HepG2 (cell line): ENCODE data around the gene CEP104. TPM values are rescaled to one million over a fixed set of nuclear protein-coding genes. Genes with fewer than 3 reads are reported as not detected.

Experiments used
- ARID2 ChIP-seq: sonication (generic); formaldehyde crosslinking; IDR thresholded peaks from 2 replicates; pipeline ENCODE4 v1.8.1; 2022; ENCODE audit warnings: mild to moderate bottlenecking, missing genetic modification reagents, borderline replicate concordance
- FOXO1 ChIP-seq: sonication (generic); formaldehyde crosslinking; IDR thresholded peaks from 2 replicates; pipeline ENCODE4 v1.4.0; 2020; ENCODE audit warnings: missing genetic modification reagents
- GRHL1 ChIP-seq: sonication (generic); formaldehyde crosslinking; conservative IDR thresholded peaks from 2 replicates; pipeline ENCODE4 v1.8.0; 2022; ENCODE audit warnings: missing genetic modification reagents
- HNRNPLL ChIP-seq: fragments of 200-400 bp; formaldehyde crosslinking; IDR thresholded peaks from 2 replicates; pipeline ENCODE4 v1.6.1; 2017; ENCODE audit warnings: mild to moderate bottlenecking, low read depth, low read length; ENCODE audit not compliant: poor library complexity, severe bottlenecking
- JUN ChIP-seq: sonication (generic); formaldehyde crosslinking; IDR thresholded peaks from 2 replicates; pipeline ENCODE4 v1.4.0; 2020; ENCODE audit warnings: mild to moderate bottlenecking, missing genetic modification reagents
- KLF6 ChIP-seq: IDR thresholded peaks from 2 replicates; pipeline ENCODE4 v1.8.0; 2016; ENCODE audit warnings: missing biosample characterization, missing genetic modification reagents
- NFE2L2 ChIP-seq: fragments of 150-350 bp; IDR thresholded peaks from 2 replicates; pipeline ENCODE4 v1.6.1; 2014; ENCODE audit warnings: low read length
- NFKBIZ ChIP-seq: IDR thresholded peaks from 2 replicates; pipeline ENCODE4 v1.6.1; 2018; ENCODE audit warnings: missing genetic modification reagents, missing compliant biosample characterization
- POLR2AphosphoS5 ChIP-seq: IDR thresholded peaks from 2 replicates; pipeline ENCODE4 v1.6.1; 2012; ENCODE audit warnings: low read depth, low read length
- RAD51 ChIP-seq: fragments of 450-650 bp; IDR thresholded peaks from 2 replicates; pipeline ENCODE4 v1.6.1; 2016; ENCODE audit warnings: borderline replicate concordance
- REPIN1 ChIP-seq: sonication (generic); formaldehyde crosslinking; IDR thresholded peaks from 2 replicates; pipeline ENCODE4 v1.8.0; 2022; ENCODE audit warnings: missing genetic modification reagents, low read depth, mild to moderate bottlenecking, borderline replicate concordance
- RFX1 ChIP-seq: fragments of 450-650 bp; IDR thresholded peaks from 2 replicates; pipeline ENCODE4 v1.6.1; 2017
- SNRNP70 ChIP-seq: fragments of 200-400 bp; formaldehyde crosslinking; IDR thresholded peaks from 2 replicates; pipeline ENCODE4 v1.6.1; 2017; ENCODE audit warnings: mild to moderate bottlenecking, low read depth, low read length, moderate library complexity
- TCF7 ChIP-seq: sonication (generic); IDR thresholded peaks from 2 replicates; pipeline ENCODE4 v1.6.1; 2016; ENCODE audit warnings: antibody characterized with exemption, low read depth
- U2AF2 ChIP-seq: fragments of 200-400 bp; formaldehyde crosslinking; IDR thresholded peaks from 2 replicates; pipeline ENCODE4 v1.6.1; 2017; ENCODE audit warnings: low read depth, mild to moderate bottlenecking, low read length
- YEATS4 ChIP-seq: sonication (generic); formaldehyde crosslinking; IDR thresholded peaks from 2 replicates; pipeline ENCODE4 v1.4.0; 2020; ENCODE audit warnings: missing genetic modification reagents, borderline replicate concordance
- ZBTB39 ChIP-seq: sonication (generic); formaldehyde crosslinking; IDR thresholded peaks from 2 replicates; pipeline ENCODE4 v1.5.0; 2020; ENCODE audit warnings: missing genetic modification reagents
- ZFP41 ChIP-seq: sonication (generic); formaldehyde crosslinking; IDR thresholded peaks from 2 replicates; pipeline ENCODE4 v1.4.0; 2020; ENCODE audit warnings: mild to moderate bottlenecking, missing genetic modification reagents, borderline replicate concordance
- ZNF224 ChIP-seq: sonication (generic); formaldehyde crosslinking; IDR thresholded peaks from 2 replicates; pipeline ENCODE4 v1.5.0; 2020; ENCODE audit warnings: mild to moderate bottlenecking, missing genetic modification reagents
- ZNF460 ChIP-seq: sonication (generic); formaldehyde crosslinking; IDR thresholded peaks from 2 replicates; pipeline ENCODE4 v1.5.1; 2020; ENCODE audit warnings: missing genetic modification reagents, mild to moderate bottlenecking, borderline replicate concordance
- ZNF501 ChIP-seq: sonication (generic); formaldehyde crosslinking; IDR thresholded peaks from 2 replicates; pipeline ENCODE4 v1.5.1; 2020; ENCODE audit warnings: mild to moderate bottlenecking, moderate library complexity, missing genetic modification reagents
- ZNF777 ChIP-seq: sonication (generic); formaldehyde crosslinking; IDR thresholded peaks from 2 replicates; pipeline ENCODE4 v1.4.0; 2020; ENCODE audit warnings: missing genetic modification reagents
- ZSCAN31 ChIP-seq: sonication (generic); formaldehyde crosslinking; IDR thresholded peaks from 2 replicates; pipeline ENCODE4 v1.5.0; 2020; ENCODE audit warnings: low read depth, mild to moderate bottlenecking, missing genetic modification reagents
- polyA plus RNA-seq, 8 experiments: library from polyadenylated mRNA; depleted of rRNA in 3 of 8; stranded (reverse) in 7 of 8; unstranded in 1 of 8; fragments of >200 nt; fragmentation: Illumina TruSeq in 4 of 8; extraction: Trizol in 4 of 8; gene quantifications; 2 replicates each; pipeline versions ENCODE4 v1.2.1 to v1.2.3, GENCODE V29; 2011 to 2016; ENCODE audit warnings: low read depth in 4 of 8, missing spikeins in 1 of 8, mixed read lengths in 1 of 8; ENCODE audit not compliant: insufficient read depth in 1 of 8
- total RNA-seq, 5 experiments: library from RNA; depleted of rRNA; stranded (reverse); fragments of >200 nt; fragmentation: Illumina TruSeq; extraction: Trizol; gene quantifications; 2 replicates each; pipeline ENCODE4 v1.2.3, GENCODE V29; 2016; ENCODE audit warnings: low read depth in 1 of 5
- TF ChIP-seq, protein P1 (sequence below): sonication (generic); formaldehyde crosslinking; conservative IDR thresholded peaks from 2 replicates; pipeline ENCODE4 v1.8.0; 2022; ENCODE audit warnings: mild to moderate bottlenecking, moderate library complexity, missing genetic modification reagents

CEP104 gene
- total and polyA plus RNA-seq, 2 of the 13 experiments (the other 11 are each of a cell fraction or from before 2014, with no cell fraction given) = 20.4 to 30.1 TPM

- TF ChIP-seq HNRNPLL = peak; percentile 27
- TF ChIP-seq FOXO1 (CRISPR knock-in tag) = no peak
- TF ChIP-seq GRHL1 (CRISPR knock-in tag) = no peak
- no peak for TF ChIP-seq ZNF777 (CRISPR knock-in tag)
- no peak for TF ChIP-seq RFX1
- peak; percentile 64 for TF ChIP-seq POLR2AphosphoS5
- TF ChIP-seq ZNF501 = peak; percentile 63
- TF ChIP-seq RAD51 = no peak
- no peak for TF ChIP-seq U2AF2
- no peak for TF ChIP-seq TCF7
- TF ChIP-seq ZNF224 (CRISPR knock-in tag) = no peak
- no peak for TF ChIP-seq ZFP41 (CRISPR knock-in tag)
- TF ChIP-seq REPIN1 (CRISPR knock-in tag) = peak; percentile 13; the same call in 1 of the 2 replicates
- no peak for TF ChIP-seq SNRNP70
- TF ChIP-seq ZSCAN31 (CRISPR knock-in tag) = 0 out of 2 replicates have a peak, but pooled peaks have one; percentile 5
- TF ChIP-seq NFKBIZ (CRISPR knock-in tag) = no peak
- peak; percentile 82 for TF ChIP-seq YEATS4
- TF ChIP-seq, protein P1, sequence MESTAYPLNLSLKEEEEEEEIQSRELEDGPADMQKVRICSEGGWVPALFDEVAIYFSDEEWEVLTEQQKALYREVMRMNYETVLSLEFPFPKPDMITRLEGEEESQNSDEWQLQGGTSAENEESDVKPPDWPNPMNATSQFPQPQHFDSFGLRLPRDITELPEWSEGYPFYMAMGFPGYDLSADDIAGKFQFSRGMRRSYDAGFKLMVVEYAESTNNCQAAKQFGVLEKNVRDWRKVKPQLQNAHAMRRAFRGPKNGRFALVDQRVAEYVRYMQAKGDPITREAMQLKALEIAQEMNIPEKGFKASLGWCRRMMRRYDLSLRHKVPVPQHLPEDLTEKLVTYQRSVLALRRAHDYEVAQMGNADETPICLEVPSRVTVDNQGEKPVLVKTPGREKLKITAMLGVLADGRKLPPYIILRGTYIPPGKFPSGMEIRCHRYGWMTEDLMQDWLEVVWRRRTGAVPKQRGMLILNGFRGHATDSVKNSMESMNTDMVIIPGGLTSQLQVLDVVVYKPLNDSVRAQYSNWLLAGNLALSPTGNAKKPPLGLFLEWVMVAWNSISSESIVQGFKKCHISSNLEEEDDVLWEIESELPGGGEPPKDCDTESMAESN (CRISPR knock-in tag) = no peak; the same call in 1 of the 2 replicates
- 0 out of 2 replicates have a peak, but pooled peaks have one; percentile 33 for TF ChIP-seq ZBTB39 (CRISPR knock-in tag)
- no peak for TF ChIP-seq NFE2L2
- TF ChIP-seq ZNF460 (CRISPR knock-in tag) = no peak
- 0 out of 2 replicates have a peak, but pooled peaks have one; percentile 27 for TF ChIP-seq JUN (CRISPR knock-in tag)
- TF ChIP-seq KLF6 (CRISPR knock-in tag) = 0 out of 2 replicates have a peak, but pooled peaks have one; percentile 21
- no peak for TF ChIP-seq ARID2 (CRISPR knock-in tag)
Measured at GRCh38 chr1:3771108-3772026, 85.6 kb downstream of the CEP104 start (continued).
